NCI-H69 (cell line): Measurements from ENCODE around the gene N4BP2L1.
"Not testable (repeated sequence)": the region's sequence is repeated elsewhere in the genome, so short reads cannot be mapped to it uniquely, and the experiment has no call there.

Source experiments
- DNase-seq: peaks from one replicate; lab custom pipeline; 2025; lab: John Stamatoyannopoulos, UW

The N4BP2L1 gene

DNA sequence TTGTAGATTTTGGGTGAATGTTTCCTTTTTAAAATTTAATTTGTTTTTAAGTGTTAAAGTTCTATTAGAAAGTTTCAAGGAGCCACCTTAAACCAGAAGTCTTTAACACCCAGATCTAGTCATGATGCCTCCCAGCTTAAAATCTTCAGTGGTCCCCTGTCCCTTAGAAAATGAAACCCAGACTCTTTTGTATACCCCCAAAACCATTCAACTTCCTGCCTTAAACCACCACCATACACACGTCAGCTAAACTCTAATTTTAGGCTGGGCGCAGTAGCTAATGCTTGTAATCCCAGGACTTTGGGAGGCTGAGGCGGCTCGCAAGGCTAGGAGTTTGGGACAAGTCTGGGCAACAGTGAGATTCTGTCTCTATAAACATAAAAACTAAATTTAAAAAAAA is 37.9 kb downstream of the N4BP2L1 start:
- DNase-seq, result no peak

DNA sequence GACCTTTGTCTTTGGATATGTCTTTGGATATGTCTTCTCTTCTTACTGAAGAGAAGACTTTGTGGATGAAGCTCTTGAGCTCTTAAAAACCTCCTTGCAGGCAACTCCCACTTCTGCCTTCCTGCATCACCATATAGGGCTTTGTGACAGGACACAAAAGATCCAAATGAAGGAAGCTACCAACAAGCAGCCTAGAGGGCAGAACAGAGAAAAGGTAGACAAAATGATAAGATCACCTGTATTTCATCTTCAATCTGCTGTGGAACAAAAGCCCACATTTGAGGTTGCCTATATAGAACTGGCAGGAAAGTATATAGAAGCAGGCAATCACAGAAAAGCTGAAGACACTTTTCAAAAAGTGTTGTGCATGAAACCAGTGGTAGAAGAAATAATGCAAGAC is 42.5 kb downstream of the N4BP2L1 start:
- no peak for DNase-seq

DNA sequence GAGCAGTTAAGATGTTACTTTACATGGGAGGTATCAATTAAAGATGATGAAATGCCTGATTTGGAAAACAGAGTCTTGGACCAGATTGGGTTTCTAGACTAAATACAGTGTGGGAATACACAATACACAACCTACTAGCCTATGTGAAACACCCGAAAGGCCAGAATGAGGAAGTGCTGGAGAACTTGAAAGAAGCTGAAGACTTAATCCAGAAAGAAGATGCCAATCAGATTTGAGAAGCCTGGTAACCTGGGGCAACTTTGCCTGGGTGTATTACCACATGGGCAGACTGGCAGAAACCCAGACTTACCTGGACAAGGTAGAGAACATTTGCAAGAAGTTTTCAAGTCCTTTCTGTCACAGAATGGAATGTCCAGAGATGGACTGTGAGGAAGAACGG is 43.2 kb downstream of the N4BP2L1 start:
- no peak for DNase-seq

DNA sequence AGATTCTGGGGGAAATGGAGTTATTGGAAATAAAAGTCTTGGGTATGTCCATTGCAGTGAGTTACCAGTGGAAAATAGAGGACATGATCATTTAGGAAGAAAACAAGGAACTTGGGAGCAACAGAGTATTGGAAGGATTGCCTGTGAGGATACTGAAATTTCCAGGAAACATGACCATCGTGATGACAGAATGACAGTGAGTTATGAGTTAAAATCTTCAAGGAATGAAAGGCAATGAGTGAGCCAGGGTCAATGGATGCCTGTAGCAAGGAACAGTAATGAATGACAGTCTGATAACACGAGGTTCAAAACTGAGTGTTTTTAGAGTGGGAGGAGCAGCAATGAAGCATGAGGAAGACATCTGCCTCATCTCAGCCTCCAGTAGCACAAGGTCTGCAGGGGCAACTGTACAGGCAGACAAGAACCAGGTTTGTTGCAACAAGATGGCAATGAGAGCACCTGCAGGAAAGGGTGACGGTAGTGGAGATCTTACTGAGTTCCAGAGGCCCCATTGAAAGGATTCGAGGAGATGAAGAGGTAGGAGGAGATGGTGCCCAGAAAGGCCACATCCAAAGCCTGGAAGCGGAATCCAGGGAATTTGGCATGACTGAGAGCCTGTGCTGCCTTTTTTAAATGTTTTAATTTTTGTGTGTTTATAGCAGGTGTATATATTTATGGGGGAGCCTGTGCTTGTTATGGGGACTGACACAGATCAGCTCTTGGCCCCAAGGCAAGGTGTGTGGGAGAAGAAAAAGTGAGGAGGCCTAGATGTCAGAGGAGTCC is 43.9 kb downstream of the N4BP2L1 start:
- DNase-seq, result no peak

DNA sequence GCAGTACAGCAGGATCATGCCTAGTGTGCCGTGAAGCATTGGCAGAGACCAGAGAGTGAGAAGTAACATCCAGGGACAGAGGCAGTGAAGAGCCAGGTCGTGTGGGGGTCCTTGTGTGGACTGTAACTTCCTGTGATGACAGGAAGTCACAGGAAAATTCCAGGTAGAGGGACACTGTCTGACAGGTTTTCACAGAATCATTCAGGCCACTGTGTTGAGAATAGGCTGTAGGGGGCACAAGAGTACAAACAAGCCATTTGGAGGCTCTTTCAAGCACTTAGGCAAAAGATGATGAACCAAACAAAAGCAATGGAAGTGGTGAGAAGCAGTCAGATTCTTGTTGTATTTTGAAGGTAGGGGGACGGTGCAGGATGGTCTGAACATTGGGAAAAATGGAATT is 46.4 kb downstream of the N4BP2L1 start:
- DNase-seq, result peak; percentile 40

DNA sequence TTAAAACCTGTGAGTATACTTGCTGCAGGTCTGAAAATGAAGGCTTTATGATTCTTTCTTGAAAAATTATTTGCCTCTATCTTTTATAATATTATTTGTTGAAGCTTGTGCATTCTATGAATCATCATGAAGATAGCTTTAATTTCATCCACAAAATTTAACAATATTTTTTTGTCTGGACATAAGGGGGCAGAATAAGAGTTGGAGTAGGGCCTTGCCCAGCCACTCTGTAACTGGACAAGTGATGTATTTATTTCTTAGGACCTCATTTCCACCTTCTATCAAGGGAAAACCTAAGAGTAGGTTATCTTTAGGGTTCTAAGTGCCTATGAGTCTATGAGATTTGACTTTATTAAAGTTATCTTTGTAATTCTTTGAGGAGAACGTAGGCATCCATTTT is 49.9 kb downstream of the N4BP2L1 start:
- no peak for DNase-seq

DNA sequence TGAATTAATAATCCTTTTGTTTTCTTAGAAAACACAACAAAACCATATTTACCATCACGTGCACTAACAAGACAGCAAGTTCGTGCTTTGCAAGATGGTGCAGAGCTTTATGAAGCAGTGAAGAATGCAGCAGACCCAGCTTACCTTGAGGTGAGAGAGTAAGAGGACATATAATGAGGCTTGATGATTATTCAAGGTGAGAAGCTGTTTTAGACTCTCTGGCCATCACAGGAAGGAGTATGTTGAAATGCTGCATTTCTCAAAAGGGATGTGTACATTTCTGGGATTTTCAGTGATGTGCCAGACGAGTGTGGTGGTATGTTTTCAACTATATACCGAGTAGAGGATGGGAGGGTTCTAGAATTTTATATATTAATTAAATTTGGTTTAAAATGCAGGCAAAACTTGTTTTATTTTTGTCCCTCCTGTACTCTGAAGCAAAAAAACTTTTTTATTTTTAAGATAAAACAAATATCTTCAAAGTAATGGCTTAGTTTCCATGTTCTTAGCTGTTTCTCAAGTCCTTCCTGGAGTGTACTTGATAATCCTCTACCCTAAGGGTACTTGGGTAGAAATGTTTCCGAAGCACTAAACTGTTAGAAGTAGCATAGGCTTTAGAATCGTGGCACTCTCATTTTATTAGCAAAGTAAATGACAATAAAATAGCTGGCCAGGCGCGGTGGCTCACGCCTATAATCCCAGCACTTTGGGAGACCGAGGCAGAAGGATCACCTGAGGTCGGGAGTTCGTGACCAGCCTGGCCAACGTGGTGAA is 51.1 kb downstream of the N4BP2L1 start:
- no peak for DNase-seq

DNA sequence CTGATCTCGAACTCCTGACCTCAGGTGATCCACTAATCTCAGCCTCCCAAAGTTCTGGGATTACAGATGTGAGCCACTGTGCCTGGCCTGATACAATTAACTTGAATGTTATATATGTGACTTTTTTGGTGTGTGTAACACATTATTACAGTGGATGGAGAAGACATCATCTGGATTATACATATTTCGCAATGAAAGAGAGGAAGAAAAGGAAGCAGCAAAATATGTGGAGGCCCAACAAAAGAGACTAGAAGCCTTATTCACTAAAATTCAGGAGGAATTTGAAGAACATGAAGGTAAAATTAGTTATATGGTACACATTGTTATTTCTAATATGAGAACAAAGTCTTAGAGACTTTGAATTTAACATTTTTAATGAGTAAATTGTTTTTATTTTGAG is 57.1 kb downstream of the N4BP2L1 start:
- DNase-seq, result no peak

DNA sequence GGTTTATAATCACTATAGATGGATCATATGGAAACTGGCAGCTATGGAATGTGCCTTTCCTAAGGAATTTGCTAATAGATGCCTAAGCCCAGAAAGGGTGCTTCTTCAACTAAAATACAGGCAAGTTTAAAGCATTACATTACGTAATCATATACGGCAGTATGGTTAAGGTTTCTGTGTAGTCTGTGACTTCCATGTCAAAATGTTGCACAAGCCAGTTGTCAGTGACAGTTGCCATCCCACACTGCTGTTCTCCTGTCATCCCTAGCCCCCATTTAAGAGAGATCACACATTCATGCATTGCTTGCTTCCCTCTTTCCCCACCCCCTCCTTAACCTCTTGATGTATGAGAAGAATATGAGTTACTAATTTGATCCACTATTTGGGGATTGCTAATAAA is 65.4 kb downstream of the N4BP2L1 start:
- DNase-seq, result no peak

DNA sequence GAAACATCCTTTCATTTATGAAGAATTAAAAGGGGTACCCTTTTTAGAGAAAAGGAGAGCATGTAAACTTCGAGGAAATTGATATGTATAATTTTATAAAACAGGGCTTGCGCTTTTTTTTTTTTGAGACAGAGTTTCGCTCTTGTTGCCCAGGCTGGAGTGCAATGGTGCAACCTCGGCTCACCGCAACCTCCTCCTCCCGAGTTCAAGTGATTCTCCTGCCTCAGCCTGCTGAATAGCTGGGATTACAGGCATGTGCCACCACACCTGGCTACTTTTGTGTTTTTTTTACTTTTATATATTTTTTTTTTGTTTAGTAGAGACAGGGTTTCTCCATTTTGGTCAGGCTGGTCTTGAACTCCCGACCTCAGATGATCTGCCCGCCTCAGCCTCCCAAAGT is 72.0 kb downstream of the N4BP2L1 start:
- DNase-seq, result not testable (repeated sequence)

DNA sequence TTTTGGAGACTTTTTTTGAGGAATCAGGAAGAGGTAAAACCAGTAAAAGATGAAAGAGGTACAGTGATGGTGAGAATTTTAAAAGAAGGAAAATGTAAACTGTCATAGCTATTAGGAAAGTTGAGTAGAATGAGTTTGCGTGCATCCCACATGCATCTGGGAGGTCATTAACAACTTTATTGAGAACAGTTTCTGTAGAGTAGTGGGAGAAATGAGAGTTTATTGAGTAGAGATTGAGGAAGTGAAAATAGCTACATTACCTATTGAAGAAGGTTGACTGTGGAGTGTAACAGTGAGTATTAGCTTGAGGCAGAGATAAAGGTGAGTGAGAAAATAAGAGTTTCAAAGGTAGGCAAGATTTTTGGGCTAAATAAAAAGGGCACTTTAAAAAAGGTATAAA is 73.9 kb downstream of the N4BP2L1 start:
- no peak for DNase-seq

DNA sequence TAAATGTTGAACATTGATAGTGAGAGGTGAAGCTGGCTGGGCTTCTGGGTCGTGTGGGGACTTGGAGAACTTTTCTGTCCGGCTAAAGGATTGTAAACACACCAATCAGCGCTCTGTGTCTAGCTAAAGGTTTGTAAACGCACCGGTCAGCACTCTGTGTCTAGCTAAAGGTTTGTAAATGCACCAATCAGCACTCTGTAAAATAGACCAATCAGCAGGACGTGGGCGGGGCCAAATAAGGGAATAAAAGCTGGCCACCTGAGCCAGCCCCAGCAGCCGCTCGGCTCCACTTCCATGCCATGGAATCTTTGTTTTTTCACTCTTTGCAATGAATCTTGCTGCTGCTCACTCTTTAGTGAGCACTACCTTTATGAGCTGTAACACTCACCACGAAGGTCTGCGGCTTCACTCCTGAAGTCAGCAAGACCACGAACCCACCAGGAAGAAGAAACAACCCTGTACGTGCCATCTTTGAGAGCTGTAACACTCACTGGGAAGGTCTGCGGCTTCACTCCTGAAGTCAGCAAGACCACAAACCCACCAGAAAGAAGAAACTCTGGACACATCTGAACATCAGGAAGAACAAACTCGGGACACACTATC is 77.0 kb downstream of the N4BP2L1 start:
- DNase-seq, result not testable (repeated sequence)
